ENCODE measurements around the gene RNF180. TPM values are rescaled to one million over a fixed set of nuclear protein-coding genes. Genes with fewer than 3 reads are reported as not detected.
"Not testable (repeated sequence)": the region's sequence is repeated elsewhere in the genome, so short reads cannot be mapped to it uniquely, and the experiment has no call there.

RNF180 gene
- total RNA-seq, 4 donors from 2014 or later = 18.8 to 45.4 (median 30.9) TPM

DNA sequence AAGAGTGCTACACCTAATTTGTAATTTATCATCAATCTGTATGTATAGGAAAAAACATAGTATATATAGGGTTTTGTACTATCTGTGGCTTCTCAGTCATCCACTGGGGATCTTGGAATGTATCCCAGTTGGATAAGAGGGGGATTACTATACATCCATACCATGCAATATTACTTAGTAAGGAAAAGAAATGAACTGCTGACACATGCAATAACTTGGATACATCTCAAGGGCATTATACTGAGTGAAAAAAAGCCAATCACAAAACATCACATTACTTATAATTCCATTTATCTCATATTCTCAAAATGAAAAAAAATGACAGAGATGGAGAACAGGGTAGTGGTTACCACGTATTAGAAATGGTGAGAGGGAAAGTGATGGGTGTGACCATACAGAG lies 231.9 kb downstream of the RNF180 start:
- TF ChIP-seq, protein P1, sequence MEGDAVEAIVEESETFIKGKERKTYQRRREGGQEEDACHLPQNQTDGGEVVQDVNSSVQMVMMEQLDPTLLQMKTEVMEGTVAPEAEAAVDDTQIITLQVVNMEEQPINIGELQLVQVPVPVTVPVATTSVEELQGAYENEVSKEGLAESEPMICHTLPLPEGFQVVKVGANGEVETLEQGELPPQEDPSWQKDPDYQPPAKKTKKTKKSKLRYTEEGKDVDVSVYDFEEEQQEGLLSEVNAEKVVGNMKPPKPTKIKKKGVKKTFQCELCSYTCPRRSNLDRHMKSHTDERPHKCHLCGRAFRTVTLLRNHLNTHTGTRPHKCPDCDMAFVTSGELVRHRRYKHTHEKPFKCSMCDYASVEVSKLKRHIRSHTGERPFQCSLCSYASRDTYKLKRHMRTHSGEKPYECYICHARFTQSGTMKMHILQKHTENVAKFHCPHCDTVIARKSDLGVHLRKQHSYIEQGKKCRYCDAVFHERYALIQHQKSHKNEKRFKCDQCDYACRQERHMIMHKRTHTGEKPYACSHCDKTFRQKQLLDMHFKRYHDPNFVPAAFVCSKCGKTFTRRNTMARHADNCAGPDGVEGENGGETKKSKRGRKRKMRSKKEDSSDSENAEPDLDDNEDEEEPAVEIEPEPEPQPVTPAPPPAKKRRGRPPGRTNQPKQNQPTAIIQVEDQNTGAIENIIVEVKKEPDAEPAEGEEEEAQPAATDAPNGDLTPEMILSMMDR (IDR thresholded peaks at IDR 0.05) = no peak
- TF ChIP-seq POLR2A (IDR thresholded peaks at IDR 0.05) = no peak
- DNase-seq = no peak

DNA sequence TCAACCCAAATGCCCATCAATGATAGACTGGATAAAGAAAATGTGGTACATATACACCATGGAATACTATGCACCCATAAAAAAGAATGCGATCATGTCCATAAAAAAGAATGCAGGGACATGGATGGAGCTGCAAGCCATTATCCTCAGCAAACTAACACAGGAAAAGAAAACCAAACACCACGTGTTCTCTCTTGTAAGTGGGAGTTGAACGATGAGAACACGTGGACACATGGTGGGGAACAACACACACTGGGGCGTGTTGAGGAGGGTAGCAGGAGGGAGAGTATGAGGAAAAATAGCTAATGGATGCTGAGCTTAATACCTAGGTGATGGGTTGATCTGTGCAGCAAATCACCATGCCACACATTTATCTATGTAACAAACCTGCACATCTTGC lies 233.1 kb downstream of the RNF180 start:
- DNase-seq; H3K27me3 ChIP-seq; H3K4me3 ChIP-seq; intact Hi-C loops (cut with DNase I; ENCODE audit: low total_unique reads); H3K27ac ChIP-seq; H3K4me1 ChIP-seq; H3K9me3 ChIP-seq; H3K36me3 ChIP-seq: not testable (repeated sequence)

More for the DNA sequence above, 231.9 kb downstream of the RNF180 start:
- no peaks in the 10 kb centered on the region for H3K27me3 ChIP-seq
- H3K27ac ChIP-seq = no peak overlapping the region
- no peaks in the 10 kb centered on the region for H3K36me3 ChIP-seq
- intact Hi-C loops (cut with DNase I; ENCODE audit: low total_unique reads) = no loop called here
- H3K9me3 ChIP-seq = no peaks in the 10 kb centered on the region
- no peak overlapping the region for H3K4me3 ChIP-seq
- no peaks in the 10 kb centered on the region for H3K4me1 ChIP-seq

DNA sequence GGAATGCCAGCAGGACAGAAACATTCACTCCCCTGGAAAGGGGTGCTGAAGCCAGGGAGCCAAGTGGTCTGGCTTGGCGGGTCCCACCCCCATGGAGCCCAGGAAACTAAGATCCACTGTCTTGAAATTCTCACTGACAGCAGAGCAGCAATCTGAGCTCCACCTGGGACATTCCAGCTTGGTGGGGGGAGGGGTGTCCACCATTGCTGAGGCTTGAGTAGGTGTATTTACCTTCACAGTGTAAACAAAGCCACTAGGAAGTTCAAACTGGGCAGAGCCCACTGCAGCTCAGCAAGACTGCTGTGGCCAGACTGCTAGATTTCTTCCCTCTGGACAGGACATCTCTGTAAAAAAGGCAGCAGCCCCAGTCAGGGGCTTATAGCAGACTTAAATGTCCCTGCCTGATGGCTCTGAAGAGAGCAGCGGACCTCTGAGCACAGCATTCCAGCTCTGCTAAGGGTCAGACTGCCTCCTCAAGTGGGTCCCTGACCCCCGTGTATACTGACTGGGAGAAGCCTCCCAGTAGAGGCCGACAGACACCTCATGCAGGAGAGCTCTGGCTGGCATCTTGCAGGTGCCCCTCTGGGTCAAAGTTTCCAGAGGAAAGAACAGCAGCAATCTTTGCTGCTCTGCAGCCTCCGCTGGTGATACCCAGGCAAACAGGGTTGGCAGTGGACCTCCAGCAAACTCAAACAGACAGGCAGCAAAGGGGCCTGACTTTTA lies 241.6 kb downstream of the RNF180 start:
- H3K27ac ChIP-seq; H3K4me1 ChIP-seq; H3K4me3 ChIP-seq; H3K27me3 ChIP-seq; H3K9me3 ChIP-seq; DNase-seq; H3K36me3 ChIP-seq; intact Hi-C loops (cut with DNase I; ENCODE audit: low total_unique reads): not testable (repeated sequence)

DNA sequence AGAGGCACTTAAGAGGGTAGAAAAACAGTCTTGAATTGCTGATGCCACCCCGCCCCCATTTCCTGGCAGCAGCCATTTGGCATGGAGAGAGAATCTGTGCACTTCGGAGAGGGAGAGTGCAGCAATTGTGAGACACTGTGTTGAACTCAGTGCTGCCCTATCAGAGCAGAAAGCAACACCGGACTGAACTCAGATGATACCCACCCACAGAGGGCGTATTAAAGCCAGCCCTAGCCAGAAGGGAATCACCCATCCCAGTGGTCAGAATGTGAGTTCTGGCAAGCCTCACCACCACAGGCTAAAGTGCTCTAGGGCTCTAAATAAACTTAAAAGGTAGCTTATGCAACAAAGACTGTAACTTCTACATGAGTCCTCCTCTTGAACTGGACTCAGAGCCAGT lies 251.7 kb downstream of the RNF180 start:
- TF ChIP-seq POLR2A (IDR thresholded peaks at IDR 0.05) = no peak
- TF ChIP-seq, protein P1 (IDR thresholded peaks at IDR 0.05) = no peak
- H3K4me3 ChIP-seq = no peak overlapping the region
- no peaks in the 10 kb centered on the region for H3K4me1 ChIP-seq
- no peaks in the 10 kb centered on the region for H3K27me3 ChIP-seq
- H3K9me3 ChIP-seq = no peaks in the 10 kb centered on the region
- H3K27ac ChIP-seq = no peak overlapping the region
- H3K36me3 ChIP-seq = no peaks in the 10 kb centered on the region
- no peak for DNase-seq
- intact Hi-C loops (cut with DNase I; ENCODE audit: low total_unique reads) = no loop called here

DNA sequence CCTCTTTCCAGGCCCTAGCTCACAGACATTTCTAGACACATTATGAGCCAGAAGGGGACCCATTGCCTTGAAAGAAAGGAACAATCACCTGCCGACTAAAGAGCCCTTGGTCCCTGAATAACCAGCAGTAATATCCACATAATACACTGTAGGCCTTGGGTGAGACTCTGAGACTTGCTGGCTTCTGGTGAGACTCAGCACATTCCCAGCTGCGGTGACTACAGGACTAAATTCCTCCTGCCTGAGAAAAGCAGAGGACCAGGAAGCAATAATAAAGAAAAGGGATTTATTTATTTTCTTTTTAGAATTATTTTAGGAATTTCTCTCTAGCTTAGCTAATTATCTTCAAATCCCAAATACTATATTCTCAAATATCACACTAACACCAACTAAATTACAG lies 252.4 kb downstream of the RNF180 start:
- intact Hi-C loops (cut with DNase I; ENCODE audit: low total_unique reads) = no loop called here
- Histone ChIP-seq H3K4me1 (no peaks in the 10 kb centered on the region), H3K36me3 (no peaks in the 10 kb centered on the region), H3K4me3 (no peak overlapping the region), H3K27ac (no peak overlapping the region), H3K9me3 (no peaks in the 10 kb centered on the region), H3K27me3 (no peaks in the 10 kb centered on the region)
- no peak for DNase-seq
- TF ChIP-seq POLR2A (IDR thresholded peaks at IDR 0.05) = no peak
- TF ChIP-seq, protein P1 (IDR thresholded peaks at IDR 0.05) = no peak

Other genes with a start within 250 kb of the RNF180 start
- 10 to 100 TPM in 1 of 4 donors, not detected in 3; 11.7 TPM for gene HTR1A, start 203.4 kb upstream of the RNF180 start, total RNA-seq